Activated CD4-positive, alpha-beta T cell treated with anti-CD3 and anti-CD28 coated beads, Interleukin-2, amount 10 ng/mL, durations not matched to agents 24 days and 14 days (primary cell): ENCODE data around the gene DROSHA. TPM values are rescaled to one million over a fixed set of nuclear protein-coding genes. Genes with fewer than 3 reads are reported as not detected.

Source experiments
- DNase-seq: peaks from one replicate; pipeline ENCODE4 v3.0.0; 2022
- H3K27ac Mint-ChIP-seq: one replicate; pipeline ENCODE4 v1.8.0; 2022; ENCODE audit warnings: mild to moderate bottlenecking, mixed read lengths
- H3K27me3 Mint-ChIP-seq: one replicate; pipeline ENCODE4 v1.8.0; 2022; ENCODE audit warnings: mixed read lengths
- H3K36me3 Mint-ChIP-seq: one replicate; pipeline ENCODE4 v1.8.0; 2022; ENCODE audit warnings: low read depth, mild to moderate bottlenecking, mixed read lengths
- H3K4me1 Mint-ChIP-seq: one replicate; pipeline ENCODE4 v1.8.0; 2021; ENCODE audit warnings: mixed read lengths
- H3K4me3 Mint-ChIP-seq: one replicate; pipeline ENCODE4 v1.8.0; 2022; ENCODE audit warnings: mild to moderate bottlenecking, moderate library complexity, mixed read lengths
- H3K9me3 Mint-ChIP-seq: one replicate; pipeline ENCODE4 v1.8.0; 2021; ENCODE audit warnings: mixed read lengths
- intact Hi-C: fragments of 100-400 bp; cut with micrococcal nuclease; formaldehyde crosslinking; loops from one replicate; pipeline ENCODE4 v1.15.1; 2023
- total RNA-seq: library from RNA; stranded (reverse); gene quantifications from 2 replicates; pipeline ENCODE4 v1.2.3, GENCODE V29; 2022

The DROSHA gene
- total RNA-seq, 1 donor from 2014 or later = 88.7 TPM

GRCh38 chr5:31445041-31445600 is 86.8 kb downstream of the DROSHA start:
- no peak overlapping the region for H3K4me3 Mint-ChIP-seq
- H3K27ac Mint-ChIP-seq = no peak overlapping the region
- DNase-seq = no peak
- no peaks in the 10 kb centered on the region for H3K9me3 Mint-ChIP-seq
- peaks cover 51% of the 10 kb centered on the region for H3K36me3 Mint-ChIP-seq
- intact Hi-C loops = no loop called here
- H3K4me1 Mint-ChIP-seq = no peaks in the 10 kb centered on the region
- no peaks in the 10 kb centered on the region for H3K27me3 Mint-ChIP-seq

GRCh38 chr5:31443572-31443971 is 88.3 kb downstream of the DROSHA start:
- Mint-ChIP-seq H3K9me3 (no peaks in the 10 kb centered on the region), H3K36me3 (peaks cover 47% of the 10 kb centered on the region)
- no peak for DNase-seq

GRCh38 chr5:31442058-31442745 is 89.7 kb downstream of the DROSHA start:
- Mint-ChIP-seq H3K4me1 (no peaks in the 10 kb centered on the region), H3K27ac (no peak overlapping the region), H3K9me3 (no peaks in the 10 kb centered on the region), H3K27me3 (no peaks in the 10 kb centered on the region), H3K4me3 (no peak overlapping the region), H3K36me3 (peaks cover 44% of the 10 kb centered on the region)
- no peak for DNase-seq
- intact Hi-C loops = no loop called here

More at GRCh38 chr5:31443572-31443971, 88.3 kb downstream of the DROSHA start:
- intact Hi-C loops = no loop called here
- Mint-ChIP-seq H3K4me3 (no peak overlapping the region), H3K4me1 (no peaks in the 10 kb centered on the region), H3K27ac (no peak overlapping the region), H3K27me3 (no peaks in the 10 kb centered on the region)

- intact Hi-C loops = no loop called here
- Mint-ChIP-seq H3K36me3 (peaks cover 40% of the 10 kb centered on the region), H3K4me1 (no peaks in the 10 kb centered on the region), H3K27ac (no peak overlapping the region), H3K4me3 (no peak overlapping the region), H3K27me3 (no peaks in the 10 kb centered on the region), H3K9me3 (no peaks in the 10 kb centered on the region)
- DNase-seq = no peak
These were observed 95.0 kb downstream of the DROSHA start for GRCh38 chr5:31436851-31437250.

- H3K27me3 Mint-ChIP-seq = no peaks in the 10 kb centered on the region
- peaks cover 3% of the 10 kb centered on the region for H3K4me1 Mint-ChIP-seq
- intact Hi-C loops = no loop called here
- no peak for DNase-seq
- no peaks in the 10 kb centered on the region for H3K9me3 Mint-ChIP-seq
- peaks cover 46% of the 10 kb centered on the region for H3K36me3 Mint-ChIP-seq
- H3K27ac Mint-ChIP-seq = no peak overlapping the region
- no peak overlapping the region for H3K4me3 Mint-ChIP-seq
These were observed 96.2 kb downstream of the DROSHA start for GRCh38 chr5:31435730-31436129.

GRCh38 chr5:31434898-31435297 is 97.0 kb downstream of the DROSHA start:
- no peaks in the 10 kb centered on the region for H3K9me3 Mint-ChIP-seq
- no peak overlapping the region for H3K27ac Mint-ChIP-seq
- peaks cover 51% of the 10 kb centered on the region for H3K36me3 Mint-ChIP-seq
- H3K4me1 Mint-ChIP-seq = peaks cover 8% of the 10 kb centered on the region
- no peaks in the 10 kb centered on the region for H3K27me3 Mint-ChIP-seq
- no peak for DNase-seq
- intact Hi-C loops = no loop called here
- no peak overlapping the region for H3K4me3 Mint-ChIP-seq

- Mint-ChIP-seq H3K9me3 (no peaks in the 10 kb centered on the region), H3K4me3 (no peak overlapping the region), H3K4me1 (peaks cover 8% of the 10 kb centered on the region), H3K36me3 (peaks cover 43% of the 10 kb centered on the region), H3K27me3 (no peaks in the 10 kb centered on the region), H3K27ac (no peak overlapping the region)
- DNase-seq = no peak
- intact Hi-C loops = no loop called here
These were observed 98.7 kb downstream of the DROSHA start for GRCh38 chr5:31433229-31433628.

- intact Hi-C loops = no loop called here
- H3K4me1 Mint-ChIP-seq = peaks cover 11% of the 10 kb centered on the region
- H3K9me3 Mint-ChIP-seq = no peaks in the 10 kb centered on the region
- no peak for DNase-seq
- H3K4me3 Mint-ChIP-seq = no peak overlapping the region
- H3K27me3 Mint-ChIP-seq = no peaks in the 10 kb centered on the region
- H3K27ac Mint-ChIP-seq = no peak overlapping the region
- H3K36me3 Mint-ChIP-seq = peaks cover 48% of the 10 kb centered on the region
These were observed 104.1 kb downstream of the DROSHA start for GRCh38 chr5:31427724-31428309.

GRCh38 chr5:31427013-31427723 is 104.7 kb downstream of the DROSHA start:
- H3K36me3 Mint-ChIP-seq = peaks cover 46% of the 10 kb centered on the region
- no peak overlapping the region for H3K4me3 Mint-ChIP-seq
- no peaks in the 10 kb centered on the region for H3K27me3 Mint-ChIP-seq
- no peak overlapping the region for H3K27ac Mint-ChIP-seq
- peaks cover 11% of the 10 kb centered on the region for H3K4me1 Mint-ChIP-seq
- intact Hi-C loops = no loop called here
- no peaks in the 10 kb centered on the region for H3K9me3 Mint-ChIP-seq
- DNase-seq = no peak

GRCh38 chr5:31421806-31422586 is 109.9 kb downstream of the DROSHA start:
- H3K4me3 Mint-ChIP-seq = no peak overlapping the region
- DNase-seq = no peak
- intact Hi-C loops = no loop called here
- H3K27ac Mint-ChIP-seq = no peak overlapping the region
- H3K36me3 Mint-ChIP-seq = peaks cover 38% of the 10 kb centered on the region
- no peaks in the 10 kb centered on the region for H3K4me1 Mint-ChIP-seq
- no peaks in the 10 kb centered on the region for H3K27me3 Mint-ChIP-seq
- H3K9me3 Mint-ChIP-seq = no peaks in the 10 kb centered on the region

GRCh38 chr5:31417512-31417911 is 114.4 kb downstream of the DROSHA start:
- Mint-ChIP-seq H3K36me3 (peaks cover 27% of the 10 kb centered on the region), H3K4me1 (peaks cover 7% of the 10 kb centered on the region), H3K9me3 (no peaks in the 10 kb centered on the region), H3K27me3 (no peaks in the 10 kb centered on the region), H3K27ac (no peak overlapping the region), H3K4me3 (no peak overlapping the region)
- intact Hi-C loops = no loop called here
- no peak for DNase-seq

- Mint-ChIP-seq H3K9me3 (no peaks in the 10 kb centered on the region), H3K4me1 (peaks cover 7% of the 10 kb centered on the region), H3K27ac (no peak overlapping the region), H3K36me3 (peaks cover 27% of the 10 kb centered on the region), H3K4me3 (no peak overlapping the region), H3K27me3 (no peaks in the 10 kb centered on the region)
- intact Hi-C loops = no loop called here
- DNase-seq = no peak
These were observed 115.3 kb downstream of the DROSHA start for GRCh38 chr5:31416547-31416946.

- Mint-ChIP-seq H3K27me3 (no peaks in the 10 kb centered on the region), H3K27ac (no peak overlapping the region), H3K4me3 (no peak overlapping the region), H3K9me3 (no peaks in the 10 kb centered on the region), H3K4me1 (peaks cover 7% of the 10 kb centered on the region), H3K36me3 (peaks cover 23% of the 10 kb centered on the region)
- intact Hi-C loops = no loop called here
- DNase-seq = no peak
These were observed 115.9 kb downstream of the DROSHA start for GRCh38 chr5:31415960-31416359.
